HUES6 (cell line): Measurements from ENCODE around the gene CGNL1.

Source experiments
- H3K27ac ChIP-seq: 2 replicates; pipeline ENCODE4 v1.7.0; 2013; ENCODE audit warnings: low read depth, mild to moderate bottlenecking, low read length, inconsistent platforms
- H3K27me3 ChIP-seq: 2 replicates; pipeline ENCODE4 v1.6.1; 2013; ENCODE audit warnings: low read length; ENCODE audit not compliant: control insufficient read depth, insufficient read depth
- H3K36me3 ChIP-seq: 2 replicates; pipeline ENCODE4 v1.6.1; 2013; ENCODE audit warnings: low read length; ENCODE audit not compliant: control insufficient read depth, insufficient read depth
- H3K4me1 ChIP-seq: 2 replicates; pipeline ENCODE4 v1.6.1; 2013; ENCODE audit warnings: low read length; ENCODE audit not compliant: control insufficient read depth, insufficient read depth
- H3K4me3 ChIP-seq: 2 replicates; pipeline ENCODE4 v1.5.1; 2013; ENCODE audit warnings: low read depth, low read length
- H3K9ac ChIP-seq: one replicate; pipeline ENCODE4 v1.6.1; 2013; ENCODE audit warnings: mild to moderate bottlenecking, low read length
- H3K9me3 ChIP-seq: 2 replicates; pipeline ENCODE4 v1.6.1; 2013; ENCODE audit warnings: low read depth, low read length; ENCODE audit not compliant: control insufficient read depth, insufficient read depth

CGNL1 gene

DNA sequence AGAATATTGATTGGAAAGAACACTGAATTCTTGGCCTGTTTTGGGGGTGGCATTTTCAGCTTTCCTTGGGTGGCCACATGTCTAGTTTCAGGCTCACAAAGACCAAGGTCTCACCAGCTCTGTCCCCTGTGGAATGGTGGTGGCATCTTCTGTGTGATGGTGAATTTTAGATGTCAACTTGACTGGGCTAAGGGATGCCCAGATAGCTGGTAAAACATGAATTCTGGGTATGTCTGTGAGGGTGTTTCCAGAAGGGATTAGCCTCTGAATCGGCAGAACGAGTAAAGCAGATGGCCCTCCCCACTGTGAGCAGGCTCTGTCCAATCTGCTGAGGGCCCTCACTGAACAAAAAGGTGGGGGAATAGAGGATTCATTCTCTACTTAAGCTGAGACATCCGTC is 181.0 kb downstream of the CGNL1 start:
- H3K4me3 ChIP-seq, result no peak overlapping the region
- no peak overlapping the region for H3K27ac ChIP-seq
- H3K9ac ChIP-seq, result no peak overlapping the region
- H3K36me3 ChIP-seq, result 0 out of 2 replicates have a peak, but pooled peaks cover 2% of the 10 kb centered on the region
- no peaks in the 10 kb centered on the region for H3K27me3 ChIP-seq
- no peaks in the 10 kb centered on the region for H3K9me3 ChIP-seq
- peaks cover 30% of the 10 kb centered on the region; the same call in 1 of the 2 replicates for H3K4me1 ChIP-seq

DNA sequence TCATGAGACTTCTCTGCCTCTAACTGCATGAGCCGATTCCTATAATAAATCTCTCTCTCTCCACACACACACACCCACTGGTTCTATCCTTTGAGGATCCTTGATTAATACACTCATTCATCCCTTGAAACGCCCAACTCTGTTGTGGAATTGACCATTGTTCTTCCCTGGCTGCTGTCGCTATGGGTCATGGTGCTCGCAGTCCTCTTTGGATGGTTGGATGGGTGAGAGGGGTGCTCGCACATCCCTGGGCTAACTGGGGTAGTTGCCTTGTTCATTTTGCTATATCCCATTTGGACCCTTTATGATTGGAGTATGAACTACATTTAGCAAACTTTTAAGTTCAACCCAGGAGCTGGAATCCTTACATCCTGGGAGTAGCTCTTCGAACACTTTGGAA is 181.5 kb downstream of the CGNL1 start:
- Histone ChIP-seq H3K4me1 (peaks cover 27% of the 10 kb centered on the region; the same call in 1 of the 2 replicates), H3K27me3 (no peaks in the 10 kb centered on the region), H3K36me3 (no peaks in the 10 kb centered on the region), H3K9me3 (no peaks in the 10 kb centered on the region), H3K27ac (no peak overlapping the region), H3K9ac (no peak overlapping the region), H3K4me3 (no peak overlapping the region)

DNA sequence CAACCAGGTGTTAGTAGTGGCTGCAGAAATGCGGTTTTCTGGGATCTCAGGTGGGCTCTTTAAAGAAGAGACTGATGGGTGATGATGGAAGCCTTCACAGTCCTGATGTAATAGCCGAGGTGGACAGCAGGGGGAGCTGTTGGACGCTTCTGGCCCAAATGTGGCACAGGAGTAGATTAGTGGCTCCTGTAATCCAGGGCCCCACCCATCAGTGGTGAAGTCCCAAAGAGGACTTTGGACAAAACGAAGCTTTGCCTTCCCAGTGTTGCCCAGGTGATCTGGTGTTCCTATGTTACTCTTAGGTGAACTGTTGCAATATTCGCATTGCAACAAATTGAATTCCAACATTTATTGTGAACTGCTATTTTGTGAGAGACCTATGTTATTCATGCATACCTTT is 183.6 kb downstream of the CGNL1 start:
- Histone ChIP-seq H3K36me3 (no peaks in the 10 kb centered on the region), H3K9ac (no peak overlapping the region)

DNA sequence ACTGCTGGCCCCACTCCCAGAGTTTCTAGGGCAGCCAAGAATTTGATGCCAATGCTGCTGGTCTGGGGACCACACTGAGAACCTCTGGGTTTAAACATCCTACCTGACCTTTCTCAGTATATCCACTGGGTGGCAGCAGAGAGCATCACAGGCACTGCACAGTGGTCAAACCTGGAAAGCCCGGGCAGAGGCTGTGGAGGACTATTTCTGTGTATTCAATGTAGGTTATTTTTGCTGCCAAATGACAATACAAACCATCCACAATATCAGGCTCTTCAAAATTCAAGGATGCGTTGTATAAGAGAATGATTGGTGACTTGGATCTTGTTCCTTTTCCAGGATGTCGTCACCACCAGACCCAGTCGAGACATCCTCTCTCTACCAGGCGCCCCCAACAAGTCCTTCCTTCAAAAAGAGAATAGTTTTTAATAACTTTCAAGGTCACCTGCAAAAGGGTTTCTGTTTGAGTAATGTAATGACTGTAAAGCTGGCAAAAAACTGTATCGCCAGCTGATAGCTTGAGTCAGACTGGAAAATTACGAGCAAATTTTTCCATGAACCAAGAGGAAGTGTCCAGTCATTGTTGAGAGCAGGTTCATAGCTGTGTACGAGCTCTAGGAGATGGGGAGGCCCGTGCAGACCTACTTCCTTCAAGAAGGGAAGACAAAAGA is 184.9 kb downstream of the CGNL1 start:
- no peaks in the 10 kb centered on the region for H3K36me3 ChIP-seq
- H3K9ac ChIP-seq, result no peak overlapping the region
- no peaks in the 10 kb centered on the region for H3K9me3 ChIP-seq
- H3K4me1 ChIP-seq, result peaks cover 8% of the 10 kb centered on the region; the same call in 1 of the 2 replicates
- no peak overlapping the region for H3K4me3 ChIP-seq
- H3K27ac ChIP-seq, result no peak overlapping the region
- no peaks in the 10 kb centered on the region for H3K27me3 ChIP-seq

More for the DNA sequence above, 183.6 kb downstream of the CGNL1 start:
- Histone ChIP-seq H3K4me3 (no peak overlapping the region), H3K9me3 (no peaks in the 10 kb centered on the region), H3K4me1 (peaks cover 8% of the 10 kb centered on the region; the same call in 1 of the 2 replicates), H3K27me3 (no peaks in the 10 kb centered on the region), H3K27ac (no peak overlapping the region)

DNA sequence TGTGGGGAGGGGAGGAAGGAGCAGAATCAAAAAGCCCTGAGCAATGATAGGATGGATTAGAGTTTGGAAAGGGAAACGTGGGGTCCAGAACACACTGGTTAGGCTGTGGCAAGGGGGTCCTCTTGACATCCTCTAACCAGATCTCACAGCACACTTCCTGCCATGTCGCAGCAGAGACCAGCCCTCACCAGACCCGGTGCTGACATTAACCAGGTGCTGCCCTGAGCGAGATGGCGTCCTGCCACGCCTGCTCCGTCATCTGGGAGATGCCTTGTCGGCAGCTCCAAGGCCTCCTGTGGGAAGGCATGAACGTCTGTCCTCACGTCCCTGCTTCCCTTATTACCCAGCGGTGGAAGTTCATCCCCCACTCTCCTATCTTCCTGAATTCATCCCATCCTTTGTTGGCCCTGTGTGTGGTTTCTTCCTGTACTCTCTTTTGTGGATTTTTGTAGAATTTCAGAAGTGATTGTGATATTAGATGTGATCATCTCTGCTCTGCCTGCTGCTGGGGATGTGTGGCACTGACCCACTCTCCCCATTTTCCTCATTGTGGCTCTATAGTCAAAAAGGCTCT is 186.0 kb downstream of the CGNL1 start:
- no peaks in the 10 kb centered on the region for H3K9me3 ChIP-seq
- no peak overlapping the region for H3K27ac ChIP-seq
- no peaks in the 10 kb centered on the region for H3K27me3 ChIP-seq
- peaks cover 8% of the 10 kb centered on the region; the same call in 1 of the 2 replicates for H3K4me1 ChIP-seq
- no peaks in the 10 kb centered on the region for H3K36me3 ChIP-seq
- no peak overlapping the region for H3K9ac ChIP-seq
- H3K4me3 ChIP-seq, result no peak overlapping the region

DNA sequence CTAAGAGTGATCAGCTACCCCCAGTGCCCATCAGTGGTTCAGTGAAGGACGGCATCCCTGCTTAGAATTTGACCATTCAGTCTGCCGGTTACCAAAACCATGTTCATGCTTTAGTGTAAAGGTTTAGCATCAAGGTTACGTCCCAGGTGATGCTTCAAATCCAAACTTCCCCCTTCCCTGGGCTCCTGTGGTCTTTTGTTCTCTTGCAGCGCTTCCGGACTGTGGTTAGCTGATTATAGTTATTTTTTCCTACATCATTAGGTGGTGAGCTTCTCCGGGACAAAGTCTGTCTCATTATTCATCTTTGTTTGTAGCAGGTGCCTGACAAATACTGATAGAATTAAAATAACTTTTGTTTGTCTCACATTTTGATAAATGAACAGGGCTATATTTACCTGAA is 187.1 kb downstream of the CGNL1 start:
- no peak overlapping the region for H3K27ac ChIP-seq
- peaks cover 8% of the 10 kb centered on the region; the same call in 1 of the 2 replicates for H3K4me1 ChIP-seq
- H3K9ac ChIP-seq, result no peak overlapping the region
- no peaks in the 10 kb centered on the region for H3K27me3 ChIP-seq
- no peaks in the 10 kb centered on the region for H3K36me3 ChIP-seq
- no peak overlapping the region for H3K4me3 ChIP-seq
- H3K9me3 ChIP-seq, result no peaks in the 10 kb centered on the region

DNA sequence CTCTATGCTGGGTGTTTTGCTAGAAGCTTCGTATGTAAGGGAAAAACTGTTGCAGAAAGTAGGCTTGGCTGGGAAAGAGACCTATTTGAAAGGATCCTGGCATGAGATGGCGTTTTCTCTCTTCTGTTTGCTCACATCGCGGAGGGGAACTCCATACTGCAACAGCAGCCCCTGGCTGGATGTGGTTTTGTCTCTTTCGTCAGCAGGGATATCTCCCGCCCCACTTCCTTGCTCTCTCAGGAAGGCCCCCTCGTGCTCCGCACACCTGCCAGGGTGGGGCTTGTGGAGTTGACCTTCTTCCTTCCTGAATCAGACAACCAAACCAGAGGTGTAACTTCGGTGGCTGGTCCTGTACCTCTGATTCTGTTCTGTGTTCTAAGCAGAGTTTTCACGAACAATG is 189.0 kb downstream of the CGNL1 start:
- no peaks in the 10 kb centered on the region for H3K36me3 ChIP-seq
- H3K4me3 ChIP-seq, result no peak overlapping the region
- no peak overlapping the region for H3K27ac ChIP-seq

DNA sequence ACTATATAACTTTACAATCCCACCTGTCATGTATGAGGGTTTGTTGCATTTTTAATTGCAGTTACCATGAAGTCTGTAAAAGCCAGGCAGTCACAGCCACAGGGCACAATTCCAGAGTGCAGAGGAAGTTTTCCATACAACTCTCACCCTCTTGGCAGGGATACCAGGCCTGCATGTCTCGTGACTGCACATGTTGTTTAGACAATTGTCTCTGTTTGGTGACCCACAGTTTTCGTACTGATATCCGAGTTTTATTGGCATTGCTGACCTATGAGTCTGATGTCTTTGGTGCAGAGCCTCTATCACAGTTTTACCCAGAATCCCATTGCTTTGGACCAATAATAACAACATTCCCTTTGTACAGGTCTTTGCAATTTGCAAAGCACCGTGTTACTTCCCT is 190.5 kb downstream of the CGNL1 start:
- H3K27me3 ChIP-seq, result no peaks in the 10 kb centered on the region
- no peak overlapping the region for H3K4me3 ChIP-seq
- H3K9me3 ChIP-seq, result no peaks in the 10 kb centered on the region
- H3K27ac ChIP-seq, result no peak overlapping the region
- H3K4me1 ChIP-seq, result peaks cover 8% of the 10 kb centered on the region; the same call in 1 of the 2 replicates
- H3K9ac ChIP-seq, result no peak overlapping the region
- H3K36me3 ChIP-seq, result no peaks in the 10 kb centered on the region

More for the DNA sequence above, 189.0 kb downstream of the CGNL1 start:
- H3K4me1 ChIP-seq, result peaks cover 8% of the 10 kb centered on the region; the same call in 1 of the 2 replicates
- H3K9ac ChIP-seq, result no peak overlapping the region
- no peaks in the 10 kb centered on the region for H3K27me3 ChIP-seq
- no peaks in the 10 kb centered on the region for H3K9me3 ChIP-seq

DNA sequence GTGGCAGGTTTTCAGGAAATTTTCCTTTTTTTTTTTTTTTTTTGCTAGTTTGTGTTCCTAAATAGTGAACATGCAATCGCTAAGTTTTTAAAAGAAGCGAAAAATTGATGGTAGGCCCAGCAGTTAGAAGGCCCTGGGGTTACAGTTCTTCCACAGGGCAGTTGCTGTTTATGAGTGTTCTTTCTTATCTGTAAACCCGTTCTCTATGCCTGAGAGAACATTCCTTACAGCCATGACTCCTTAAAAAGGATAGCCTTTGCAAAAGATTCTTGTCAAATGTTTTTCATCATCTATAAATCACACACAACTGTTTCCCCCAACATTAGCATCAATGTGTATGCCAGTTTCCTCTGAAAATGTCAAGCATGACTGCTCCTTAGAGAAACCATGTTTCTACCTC is 191.6 kb downstream of the CGNL1 start:
- Histone ChIP-seq H3K9ac (no peak overlapping the region), H3K9me3 (no peaks in the 10 kb centered on the region), H3K4me3 (no peak overlapping the region), H3K27ac (no peak overlapping the region), H3K36me3 (no peaks in the 10 kb centered on the region), H3K27me3 (no peaks in the 10 kb centered on the region), H3K4me1 (peaks cover 5% of the 10 kb centered on the region; the same call in 1 of the 2 replicates)

DNA sequence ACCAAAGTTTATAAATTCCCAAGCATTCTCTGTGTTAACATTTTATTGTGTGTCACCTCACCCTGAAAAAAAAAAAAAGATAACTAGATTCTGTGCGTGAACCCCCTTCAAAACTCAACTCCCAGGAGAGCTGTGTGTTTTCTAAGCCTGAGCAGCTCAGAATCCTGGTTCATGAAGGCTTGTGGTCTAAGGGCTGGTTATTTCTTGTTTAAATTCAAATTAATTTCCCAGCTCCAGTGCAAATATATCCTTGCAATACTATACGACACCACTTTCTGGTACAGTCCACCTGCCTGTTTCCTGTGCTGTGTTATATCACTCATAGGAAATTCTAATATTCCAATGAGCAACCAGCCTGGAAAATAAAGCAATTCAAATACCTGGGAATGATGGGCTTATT is 192.0 kb downstream of the CGNL1 start:
- Histone ChIP-seq H3K36me3 (no peaks in the 10 kb centered on the region), H3K27me3 (no peaks in the 10 kb centered on the region), H3K9ac (no peak overlapping the region), H3K4me3 (no peak overlapping the region), H3K4me1 (peaks cover 5% of the 10 kb centered on the region; the same call in 1 of the 2 replicates), H3K27ac (no peak overlapping the region), H3K9me3 (no peaks in the 10 kb centered on the region)

DNA sequence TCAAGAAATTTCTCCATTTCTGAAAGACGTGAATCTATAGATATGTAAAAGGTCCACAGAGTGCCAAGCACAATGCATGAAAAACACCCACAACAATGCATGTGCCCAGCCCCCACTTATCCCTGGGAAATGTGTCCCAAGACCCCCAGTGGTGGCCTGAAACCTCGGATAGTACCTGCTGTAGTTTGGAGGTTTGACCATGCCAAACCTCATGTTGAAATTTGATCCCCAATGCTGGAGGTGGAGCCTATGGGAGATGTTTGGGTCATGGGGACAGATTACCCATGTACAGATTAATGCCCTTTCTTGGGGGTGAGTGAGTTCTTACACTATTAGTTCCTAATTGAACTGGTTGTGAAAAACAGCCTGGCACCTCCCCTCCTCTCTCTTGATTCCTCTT is 194.0 kb downstream of the CGNL1 start:
- no peak overlapping the region for H3K4me3 ChIP-seq
- H3K9me3 ChIP-seq, result no peaks in the 10 kb centered on the region
- no peak overlapping the region for H3K9ac ChIP-seq
- peaks cover 1% of the 10 kb centered on the region; the same call in 1 of the 2 replicates for H3K4me1 ChIP-seq
- no peaks in the 10 kb centered on the region for H3K36me3 ChIP-seq
- no peaks in the 10 kb centered on the region for H3K27me3 ChIP-seq
- no peak overlapping the region for H3K27ac ChIP-seq
